GM19372 (cell line): Measurements from ENCODE around the gene TUBA8.
"Not testable (repeated sequence)": the region's sequence is repeated elsewhere in the genome, so short reads cannot be mapped to it uniquely, and the experiment has no call there.

Source experiments
- ATAC-seq: cut with Tn5 transposase; IDR thresholded peaks from one replicate; pipeline ENCODE4 v1.9.1; 2021; ENCODE audit warnings: mild to moderate bottlenecking, low read depth, moderate library complexity; ENCODE audit not compliant: unreplicated experiment

TUBA8 gene

GRCh38 chr22:18123476-18124025 lies 12.9 kb downstream of the TUBA8 start:
- not testable (repeated sequence) for ATAC-seq

GRCh38 chr22:18126606-18127005 lies 16.0 kb downstream of the TUBA8 start:
- ATAC-seq: no peak

GRCh38 chr22:18130018-18130417 lies 19.4 kb downstream of the TUBA8 start:
- no peak for ATAC-seq

GRCh38 chr22:18130699-18131429 lies 20.3 kb downstream of the TUBA8 start:
- no peak for ATAC-seq

GRCh38 chr22:18133452-18133851 lies 22.8 kb downstream of the TUBA8 start:
- no peak for ATAC-seq

GRCh38 chr22:18136563-18137320 lies 26.1 kb downstream of the TUBA8 start:
- ATAC-seq: no peak

GRCh38 chr22:18141004-18141403 lies 30.4 kb downstream of the TUBA8 start:
- not testable (repeated sequence) for ATAC-seq

GRCh38 chr22:18144105-18144504 lies 33.5 kb downstream of the TUBA8 start:
- no peak for ATAC-seq

- ATAC-seq: no peak
Measured at GRCh38 chr22:18145676-18146388, 35.2 kb downstream of the TUBA8 start.

GRCh38 chr22:18146389-18146753 lies 35.8 kb downstream of the TUBA8 start:
- ATAC-seq: no peak

- no peak for ATAC-seq
Measured at GRCh38 chr22:18147791-18148190, 37.2 kb downstream of the TUBA8 start.

GRCh38 chr22:18148293-18148965 lies 37.8 kb downstream of the TUBA8 start:
- ATAC-seq: no peak

GRCh38 chr22:18152519-18152918 lies 41.9 kb downstream of the TUBA8 start:
- no peak for ATAC-seq

GRCh38 chr22:18154821-18155390 lies 44.3 kb downstream of the TUBA8 start:
- no peak for ATAC-seq

GRCh38 chr22:18155546-18155945 lies 44.9 kb downstream of the TUBA8 start:
- ATAC-seq: not testable (repeated sequence)

- ATAC-seq: no peak
Measured at GRCh38 chr22:18156878-18157713, 46.5 kb downstream of the TUBA8 start.

GRCh38 chr22:18157714-18158028 lies 47.1 kb downstream of the TUBA8 start:
- ATAC-seq: no peak

- ATAC-seq: not testable (repeated sequence)
Measured at GRCh38 chr22:18160641-18161040, 50.0 kb downstream of the TUBA8 start.

- not testable (repeated sequence) for ATAC-seq
Measured at GRCh38 chr22:18163843-18164242, 53.2 kb downstream of the TUBA8 start.
